IPS-18c (cell line): ENCODE measurements around the gene BBS12.

Source experiments
- H3K4me3 ChIP-seq: 2 replicates; pipeline ENCODE4 v1.7.0; 2013; ENCODE audit warnings: low read depth, mild to moderate bottlenecking, low read length, moderate library complexity; ENCODE audit not compliant: insufficient read depth
- H3K9me3 ChIP-seq: one replicate; pipeline ENCODE4 v1.6.1; 2013; ENCODE audit warnings: mild to moderate bottlenecking, low read length, moderate library complexity; ENCODE audit not compliant: control insufficient read depth, insufficient read depth

BBS12 gene

DNA sequence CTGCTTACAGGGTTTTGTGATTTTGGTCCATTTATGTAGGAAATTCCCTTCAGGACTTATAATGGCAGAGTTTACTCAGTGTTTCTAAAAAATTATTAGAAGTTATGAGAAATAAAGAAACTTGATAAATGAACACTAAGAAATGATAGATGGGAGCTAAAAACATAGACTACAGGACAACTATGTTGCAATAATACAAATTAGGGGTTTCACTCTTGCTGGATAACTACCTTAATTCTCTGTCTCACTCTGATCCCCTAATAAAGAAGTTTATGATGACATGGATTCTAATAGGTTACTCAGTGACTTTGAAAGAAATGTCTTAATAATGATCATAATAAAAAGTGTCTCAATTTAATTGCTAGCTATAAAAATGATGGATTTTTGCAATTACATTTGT lies 23.3 kb upstream of the BBS12 start:
- H3K4me3 ChIP-seq: no peak overlapping the region
- H3K9me3 ChIP-seq: no peaks in the 10 kb centered on the region

DNA sequence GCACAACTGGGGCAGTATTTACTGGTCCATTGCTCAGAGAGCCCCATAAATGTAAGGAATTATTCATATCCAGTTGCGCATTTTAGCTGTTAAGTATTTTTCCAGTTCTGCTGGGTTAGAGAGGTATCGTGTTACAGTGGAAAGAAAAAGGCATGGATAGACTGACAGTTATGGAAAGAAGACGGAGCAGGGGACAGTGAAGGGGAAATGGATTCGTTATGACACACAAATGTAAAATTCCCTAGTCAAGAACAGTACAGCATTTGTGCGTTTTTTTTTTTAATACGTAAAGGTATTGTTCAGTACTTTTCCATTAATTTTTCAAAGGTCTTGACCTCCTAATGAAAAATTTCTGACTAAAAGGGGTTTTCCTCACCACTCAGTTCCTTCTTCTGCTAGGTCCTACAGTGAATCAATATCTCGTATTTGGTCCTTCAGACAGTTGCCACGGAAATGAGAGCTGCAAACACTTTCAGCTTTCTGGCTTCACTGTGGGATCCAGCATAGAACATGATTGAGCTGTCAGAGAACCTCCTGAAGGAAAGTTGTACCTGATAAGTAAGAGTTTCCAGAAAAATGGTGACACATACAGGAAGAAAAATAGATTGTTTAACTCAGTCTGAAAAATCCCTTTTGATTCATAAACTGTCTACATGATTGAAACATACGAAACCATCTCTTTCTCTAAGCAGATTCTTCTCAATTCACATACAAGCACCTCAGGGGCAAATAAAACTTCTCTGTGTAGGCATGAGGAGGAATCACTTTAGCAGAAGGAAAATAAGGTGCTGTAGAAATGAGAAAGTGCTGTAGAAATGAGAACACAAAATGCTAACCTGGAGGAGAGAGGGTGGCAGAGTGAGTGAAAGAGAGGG lies 21.8 kb upstream of the BBS12 start:
- no peaks in the 10 kb centered on the region for H3K9me3 ChIP-seq
- H3K4me3 ChIP-seq: no peak overlapping the region

- no peaks in the 10 kb centered on the region for H3K9me3 ChIP-seq
Measured at GRCh38 chr4:122711919-122712318, 20.6 kb upstream of the BBS12 start.

GRCh38 chr4:122712782-122713181 lies 19.7 kb upstream of the BBS12 start:
- Histone ChIP-seq H3K9me3 (no peaks in the 10 kb centered on the region), H3K4me3 (no peak overlapping the region)

More at GRCh38 chr4:122711919-122712318, 20.6 kb upstream of the BBS12 start:
- no peak overlapping the region for H3K4me3 ChIP-seq

DNA sequence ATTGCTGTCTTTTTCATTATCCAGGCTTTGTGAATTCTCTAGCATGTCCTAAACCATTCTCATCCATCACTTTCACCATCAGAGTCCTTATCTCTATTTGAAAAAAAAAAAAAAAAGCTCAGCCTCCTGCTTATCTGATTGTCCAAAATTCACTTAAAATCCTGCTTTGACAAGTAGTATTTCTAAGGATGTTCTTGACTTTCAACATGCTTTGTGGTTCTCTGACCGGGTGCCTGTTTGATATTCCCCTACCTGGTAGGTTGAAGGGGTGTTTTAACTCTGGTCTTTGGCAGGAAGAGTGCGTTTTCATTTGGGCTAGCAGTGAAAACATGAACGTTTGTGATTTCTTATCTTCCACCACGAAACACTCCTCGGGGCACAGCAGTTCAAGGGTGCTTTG lies 17.3 kb upstream of the BBS12 start:
- no peak overlapping the region for H3K4me3 ChIP-seq
- no peaks in the 10 kb centered on the region for H3K9me3 ChIP-seq

GRCh38 chr4:122716825-122717448 lies 15.6 kb upstream of the BBS12 start:
- Histone ChIP-seq H3K9me3 (no peaks in the 10 kb centered on the region), H3K4me3 (no peak overlapping the region)

DNA sequence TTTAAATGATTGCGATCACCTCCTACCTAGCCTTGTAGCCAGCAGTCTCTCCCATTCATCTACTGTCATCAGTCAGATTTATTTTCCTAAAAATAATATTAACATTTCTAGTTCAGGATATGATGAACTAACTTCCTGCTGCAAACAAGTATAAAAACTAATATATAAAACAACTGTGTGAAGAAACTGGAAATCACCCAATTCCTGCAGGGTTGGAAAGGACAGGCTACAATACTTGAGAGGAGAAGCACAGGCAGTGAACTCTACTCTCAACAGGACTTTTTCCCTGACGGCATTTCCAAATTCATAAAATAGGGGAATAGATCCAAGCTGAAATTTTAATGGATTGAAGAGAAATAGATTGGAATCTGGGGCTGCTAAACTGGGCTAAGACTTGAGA lies 14.2 kb upstream of the BBS12 start:
- no peak overlapping the region for H3K4me3 ChIP-seq

GRCh38 chr4:122722256-122722655 lies 10.2 kb upstream of the BBS12 start:
- H3K9me3 ChIP-seq: no peaks in the 10 kb centered on the region
- no peak overlapping the region for H3K4me3 ChIP-seq

More for the DNA sequence above, 14.2 kb upstream of the BBS12 start:
- no peaks in the 10 kb centered on the region for H3K9me3 ChIP-seq

DNA sequence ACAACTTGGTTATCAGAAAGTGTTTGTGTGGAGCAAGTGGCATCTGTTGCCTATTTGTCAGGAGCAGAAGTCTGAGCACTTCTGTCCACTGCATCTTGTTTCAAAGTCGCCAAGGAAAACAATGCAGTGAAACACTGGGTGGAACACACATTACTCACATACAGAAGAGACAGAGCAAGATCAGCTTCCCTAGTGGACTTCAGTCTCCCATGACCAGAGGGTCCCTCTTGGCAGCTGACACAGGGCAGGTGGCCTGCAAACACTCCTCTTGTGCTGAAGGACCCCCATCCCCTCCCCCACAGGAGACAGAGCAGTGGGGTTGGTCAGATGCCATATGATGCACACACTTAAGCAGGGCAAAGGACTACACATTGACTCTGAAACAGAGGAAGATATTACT lies 3.6 kb upstream of the BBS12 start:
- Histone ChIP-seq H3K9me3 (no peaks in the 10 kb centered on the region), H3K4me3 (no peak overlapping the region)

- no peak overlapping the region for H3K4me3 ChIP-seq
- H3K9me3 ChIP-seq: no peaks in the 10 kb centered on the region
Measured at GRCh38 chr4:122731676-122732075, 828 bp upstream of the BBS12 start.

DNA sequence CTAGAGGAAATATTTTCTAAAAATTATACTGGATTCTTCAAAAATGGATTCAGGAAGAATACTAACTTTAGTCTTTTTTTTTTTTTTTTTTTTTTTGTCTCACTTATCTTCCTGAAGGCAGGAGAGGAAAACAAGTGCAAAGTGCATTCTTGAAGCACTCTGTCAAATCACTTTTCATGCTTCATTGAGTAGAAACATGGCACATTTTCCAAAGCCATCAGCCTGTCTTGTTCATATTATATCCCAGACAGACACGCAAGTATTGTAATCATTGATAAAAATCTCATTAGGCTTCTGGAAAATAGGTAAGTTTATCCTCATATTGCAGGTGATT lies 1.2 kb downstream of the BBS12 start:
- no peaks in the 10 kb centered on the region for H3K9me3 ChIP-seq
- no peak overlapping the region for H3K4me3 ChIP-seq

GRCh38 chr4:122739174-122739573 lies 6.7 kb downstream of the BBS12 start:
- Histone ChIP-seq H3K9me3 (no peaks in the 10 kb centered on the region), H3K4me3 (no peak overlapping the region)

GRCh38 chr4:122742933-122743829 lies 10.7 kb downstream of the BBS12 start:
- H3K9me3 ChIP-seq: no peaks in the 10 kb centered on the region
- H3K4me3 ChIP-seq: no peak overlapping the region

- Histone ChIP-seq H3K4me3 (no peak overlapping the region), H3K9me3 (no peaks in the 10 kb centered on the region)
Measured at GRCh38 chr4:122744229-122744628, 11.7 kb downstream of the BBS12 start.

DNA sequence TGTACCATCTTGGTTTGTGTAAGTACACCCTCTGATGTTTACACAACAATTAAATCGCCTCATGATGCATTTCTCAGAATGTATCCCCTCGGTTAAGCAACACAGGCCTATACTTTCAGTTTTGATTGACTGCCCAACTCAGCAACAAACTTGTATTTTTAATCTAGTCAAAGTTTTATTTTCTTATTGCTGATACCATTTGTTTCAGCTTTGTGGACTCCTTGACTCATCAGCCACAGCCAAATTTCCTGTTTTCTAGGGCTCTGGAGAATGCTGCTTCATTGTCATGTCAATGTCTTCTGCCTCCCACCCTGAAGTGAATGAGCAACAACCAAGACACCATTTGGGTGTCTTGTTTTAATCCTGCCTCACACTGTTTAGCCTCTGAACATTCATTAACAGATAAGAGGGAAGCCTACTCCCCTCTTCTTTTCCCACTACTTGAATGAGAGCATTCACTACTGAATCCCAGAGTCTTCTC lies 14.0 kb downstream of the BBS12 start:
- Histone ChIP-seq H3K9me3 (no peaks in the 10 kb centered on the region), H3K4me3 (no peak overlapping the region)

DNA sequence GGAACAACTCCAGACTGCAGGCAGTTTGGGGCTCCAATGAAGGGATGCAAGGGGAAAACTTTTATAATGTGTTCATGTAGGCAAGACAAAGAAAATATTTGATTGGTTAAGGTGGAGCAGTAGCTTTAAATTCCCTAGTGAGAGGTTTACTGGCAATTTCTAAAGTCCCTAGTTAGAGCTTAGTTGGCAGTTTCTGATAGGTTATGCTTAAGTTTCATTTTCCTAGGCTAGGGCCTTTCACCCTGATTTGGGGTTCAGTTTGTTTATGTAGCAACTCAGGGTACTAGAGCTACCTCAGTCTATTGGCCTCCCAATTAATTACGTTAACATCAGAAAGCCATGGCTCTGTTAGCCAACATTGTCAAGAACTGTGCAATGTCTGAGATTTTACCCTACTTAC lies 14.6 kb downstream of the BBS12 start:
- Histone ChIP-seq H3K9me3 (no peaks in the 10 kb centered on the region), H3K4me3 (no peak overlapping the region)

GRCh38 chr4:122747883-122748282 lies 15.4 kb downstream of the BBS12 start:
- Histone ChIP-seq H3K4me3 (no peak overlapping the region), H3K9me3 (no peaks in the 10 kb centered on the region)
